HUES6 (cell line): Measurements from ENCODE around the gene HELZ.
"Not testable (repeated sequence)": the region's sequence is repeated elsewhere in the genome, so short reads cannot be mapped to it uniquely, and the experiment has no call there.

ENCODE experiments used
- H3K27ac ChIP-seq: 2 replicates; pipeline ENCODE4 v1.7.0; 2013; ENCODE audit warnings: low read depth, mild to moderate bottlenecking, low read length, inconsistent platforms
- H3K27me3 ChIP-seq: 2 replicates; pipeline ENCODE4 v1.6.1; 2013; ENCODE audit warnings: low read length; ENCODE audit not compliant: control insufficient read depth, insufficient read depth
- H3K36me3 ChIP-seq: 2 replicates; pipeline ENCODE4 v1.6.1; 2013; ENCODE audit warnings: low read length; ENCODE audit not compliant: control insufficient read depth, insufficient read depth
- H3K4me1 ChIP-seq: 2 replicates; pipeline ENCODE4 v1.6.1; 2013; ENCODE audit warnings: low read length; ENCODE audit not compliant: control insufficient read depth, insufficient read depth
- H3K4me3 ChIP-seq: 2 replicates; pipeline ENCODE4 v1.5.1; 2013; ENCODE audit warnings: low read depth, low read length
- H3K9ac ChIP-seq: one replicate; pipeline ENCODE4 v1.6.1; 2013; ENCODE audit warnings: mild to moderate bottlenecking, low read length
- H3K9me3 ChIP-seq: 2 replicates; pipeline ENCODE4 v1.6.1; 2013; ENCODE audit warnings: low read depth, low read length; ENCODE audit not compliant: control insufficient read depth, insufficient read depth

HELZ gene

DNA sequence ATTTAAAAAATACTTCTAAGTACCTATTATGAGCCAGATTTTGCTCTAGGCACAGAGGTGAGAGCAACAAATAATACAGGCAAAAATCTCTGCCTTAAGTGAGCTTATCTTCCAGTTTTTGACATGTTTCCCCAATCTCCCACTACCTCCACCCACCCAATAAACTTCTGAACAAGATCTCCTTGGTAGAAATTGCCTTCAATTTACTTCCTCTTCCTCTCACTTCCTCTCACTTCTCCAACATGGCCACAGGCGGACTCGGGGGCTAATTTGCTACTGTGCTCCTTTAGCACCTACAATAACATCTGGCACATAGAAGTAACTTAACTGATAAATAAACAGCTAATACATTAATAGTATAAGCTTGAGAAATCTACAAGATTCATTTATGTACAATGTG is 118.0 kb downstream of the HELZ start:
- Histone ChIP-seq H3K36me3 (peaks cover 21% of the 10 kb centered on the region), H3K27me3 (no peaks in the 10 kb centered on the region), H3K27ac (no peak overlapping the region), H3K9ac (no peak overlapping the region), H3K9me3 (no peaks in the 10 kb centered on the region), H3K4me1 (no peaks in the 10 kb centered on the region), H3K4me3 (no peak overlapping the region)

DNA sequence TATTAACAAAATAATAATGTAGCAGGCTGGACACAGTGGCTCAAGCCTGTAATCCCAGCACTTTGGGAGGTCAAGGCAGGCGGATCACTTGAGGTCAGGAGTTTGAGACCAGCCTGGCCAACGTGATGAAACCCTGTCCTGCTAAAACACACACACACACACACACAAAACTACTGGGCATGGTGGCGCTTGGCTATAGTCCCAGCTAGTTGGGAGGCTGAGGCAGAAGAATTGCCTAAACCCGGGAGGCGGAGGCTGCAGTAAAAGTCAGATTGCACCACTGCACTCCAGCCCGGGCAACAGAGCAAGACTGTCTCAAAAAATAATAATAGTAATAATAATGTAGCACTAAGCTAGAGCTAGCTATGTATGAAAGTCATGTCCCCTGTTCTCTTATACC is 118.5 kb downstream of the HELZ start:
- not testable (repeated sequence) for H3K9ac ChIP-seq, H3K4me1 ChIP-seq, H3K4me3 ChIP-seq, H3K9me3 ChIP-seq, H3K27me3 ChIP-seq, H3K27ac ChIP-seq
- peaks cover 22% of the 10 kb centered on the region for H3K36me3 ChIP-seq

DNA sequence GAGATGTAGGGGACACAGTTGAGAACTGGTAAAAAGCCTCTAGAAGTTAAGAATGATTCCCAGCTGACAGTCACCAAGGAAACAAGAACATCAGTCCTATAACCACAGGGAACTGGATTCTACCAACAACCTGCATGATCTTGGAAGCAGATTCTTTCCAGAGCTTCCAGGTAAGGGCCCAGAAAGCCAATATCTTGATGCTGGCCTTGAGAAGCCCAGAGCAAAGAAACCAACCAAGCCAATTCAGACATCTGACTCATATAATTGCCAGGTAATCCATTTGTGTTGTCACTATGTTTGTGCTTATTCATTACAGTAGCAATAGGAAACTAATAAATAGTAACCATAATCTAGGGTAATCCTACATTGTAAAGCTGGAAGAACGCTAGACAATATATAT is 119.1 kb downstream of the HELZ start:
- Histone ChIP-seq H3K36me3 (peaks cover 27% of the 10 kb centered on the region), H3K9ac (no peak overlapping the region), H3K4me1 (no peaks in the 10 kb centered on the region), H3K27ac (no peak overlapping the region), H3K9me3 (no peaks in the 10 kb centered on the region), H3K27me3 (no peaks in the 10 kb centered on the region), H3K4me3 (no peak overlapping the region)

DNA sequence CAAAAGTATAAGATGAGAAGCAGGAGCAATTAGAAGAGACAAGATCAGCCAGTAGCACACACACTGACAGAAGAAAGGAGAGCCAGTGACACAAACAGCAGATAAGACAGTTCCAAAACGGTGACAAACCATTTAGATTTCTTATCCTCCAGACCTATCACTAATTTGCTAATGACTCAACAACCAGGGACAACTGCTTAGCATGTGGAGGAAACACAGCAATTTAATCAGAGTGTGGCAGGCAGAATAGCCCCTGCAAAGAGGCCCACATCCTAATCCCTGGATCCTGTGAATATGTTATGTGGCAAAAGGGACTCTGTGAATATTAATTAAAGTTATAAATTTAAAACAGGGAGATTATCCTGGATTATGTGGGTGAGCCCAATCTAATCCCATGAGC is 119.6 kb downstream of the HELZ start:
- no peaks in the 10 kb centered on the region for H3K9me3 ChIP-seq
- no peak overlapping the region for H3K27ac ChIP-seq
- H3K4me3 ChIP-seq = no peak overlapping the region
- H3K4me1 ChIP-seq = no peaks in the 10 kb centered on the region
- peaks cover 32% of the 10 kb centered on the region for H3K36me3 ChIP-seq
- no peak overlapping the region for H3K9ac ChIP-seq
- no peaks in the 10 kb centered on the region for H3K27me3 ChIP-seq

DNA sequence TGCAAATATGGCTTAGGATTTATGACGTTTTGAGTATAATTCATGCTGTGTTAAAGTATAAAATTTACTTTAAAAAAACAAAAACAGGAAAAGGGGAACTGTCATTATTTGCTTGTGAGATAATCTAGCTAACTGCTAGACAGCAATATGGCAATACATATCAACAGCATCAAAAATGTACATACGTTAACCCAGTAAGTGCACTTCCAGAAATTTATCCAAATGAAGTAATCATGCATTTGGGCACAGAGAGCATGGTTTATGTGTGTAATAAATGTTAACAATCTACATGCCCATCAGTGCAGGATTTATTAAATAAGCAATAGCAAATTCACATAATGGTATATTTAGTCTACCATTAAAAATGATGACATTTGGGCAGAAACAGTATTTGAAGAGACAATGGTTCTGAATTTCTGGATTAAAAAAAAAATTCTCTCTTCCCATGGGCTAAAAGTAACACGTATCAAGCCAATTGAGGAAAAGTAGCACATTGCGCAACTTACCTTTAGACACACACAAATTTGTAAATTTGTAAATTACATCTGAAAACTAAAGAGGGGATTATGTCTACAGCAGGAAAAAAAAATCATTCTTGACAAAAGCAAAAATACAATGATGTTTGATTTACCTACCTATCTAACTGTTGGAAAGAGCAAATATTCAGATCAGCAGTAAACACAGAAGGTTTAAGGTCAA is 120.4 kb downstream of the HELZ start:
- Histone ChIP-seq H3K9me3 (no peaks in the 10 kb centered on the region), H3K4me3 (no peak overlapping the region), H3K27me3 (no peaks in the 10 kb centered on the region), H3K4me1 (no peaks in the 10 kb centered on the region), H3K27ac (no peak overlapping the region), H3K36me3 (peaks cover 39% of the 10 kb centered on the region), H3K9ac (no peak overlapping the region)

DNA sequence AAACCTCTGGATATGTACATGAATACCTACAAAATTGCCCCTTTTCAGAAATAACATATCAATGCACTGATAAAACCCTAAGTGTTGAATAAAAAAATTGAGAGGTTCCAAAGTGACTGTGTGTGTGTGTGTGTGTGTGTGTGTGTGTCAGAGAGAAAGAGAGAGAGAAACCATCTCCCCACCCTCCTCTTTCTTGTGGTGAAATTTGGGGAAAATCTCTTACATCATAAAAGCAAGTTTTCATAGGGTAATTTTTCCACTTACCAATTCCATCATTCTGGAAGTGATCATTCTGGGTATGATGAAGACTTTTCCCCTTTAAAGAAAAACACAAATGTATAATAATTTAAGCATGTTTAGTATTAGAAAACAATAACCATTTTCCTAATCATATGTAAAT is 121.3 kb downstream of the HELZ start:
- Histone ChIP-seq H3K36me3 (peaks cover 44% of the 10 kb centered on the region), H3K27ac (no peak overlapping the region), H3K4me3 (no peak overlapping the region), H3K9ac (no peak overlapping the region), H3K4me1 (no peaks in the 10 kb centered on the region), H3K9me3 (no peaks in the 10 kb centered on the region), H3K27me3 (no peaks in the 10 kb centered on the region)

DNA sequence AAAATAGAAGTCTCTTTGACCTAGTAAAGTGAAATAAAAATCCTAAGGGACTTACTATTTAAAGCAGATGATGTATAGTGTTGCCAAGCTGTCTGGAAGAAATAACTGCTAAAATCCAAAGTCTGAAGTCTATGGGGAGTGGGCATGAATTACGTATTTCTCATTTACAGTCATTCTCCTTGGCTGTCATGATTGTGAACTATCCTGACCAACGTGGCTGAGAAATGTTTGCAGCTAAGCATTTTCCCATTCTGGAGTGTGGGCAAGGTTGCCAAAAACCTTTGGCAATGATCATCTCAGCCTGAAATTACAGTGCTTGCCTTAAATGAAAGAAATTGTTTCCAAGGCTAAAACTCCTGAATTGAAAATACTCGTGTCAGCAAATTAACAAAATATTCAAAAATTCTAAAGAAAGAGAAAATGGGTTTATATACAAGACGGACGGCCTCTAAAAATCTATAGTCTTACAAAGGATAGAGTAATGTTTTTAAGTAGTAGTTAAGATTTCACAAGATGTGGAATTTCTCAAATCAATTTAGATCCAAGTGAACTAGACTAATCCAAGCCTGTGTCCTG is 123.6 kb downstream of the HELZ start:
- H3K9ac ChIP-seq = no peak overlapping the region
- H3K9me3 ChIP-seq = no peaks in the 10 kb centered on the region
- H3K4me1 ChIP-seq = no peaks in the 10 kb centered on the region
- H3K27ac ChIP-seq = no peak overlapping the region
- no peak overlapping the region for H3K4me3 ChIP-seq
- H3K36me3 ChIP-seq = peaks cover 33% of the 10 kb centered on the region
- H3K27me3 ChIP-seq = no peaks in the 10 kb centered on the region

DNA sequence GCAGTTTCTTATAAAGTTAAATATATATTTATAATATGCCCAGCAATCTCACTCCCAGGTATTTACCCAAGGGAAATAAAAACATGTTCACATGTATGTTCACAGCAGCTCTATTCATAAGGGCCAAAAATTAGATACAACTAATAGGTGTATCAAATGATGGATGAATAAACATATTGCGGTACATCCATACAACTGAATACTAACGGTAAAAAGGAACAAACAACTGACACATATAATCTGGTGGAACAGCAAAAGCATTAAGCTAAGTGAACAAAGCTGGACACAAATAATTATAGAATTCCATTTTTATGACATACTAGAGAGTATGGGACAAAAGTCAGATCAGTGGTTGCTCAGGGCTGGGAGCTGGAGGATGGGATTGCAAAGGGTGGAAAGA is 125.9 kb downstream of the HELZ start:
- H3K36me3 ChIP-seq = peaks cover 33% of the 10 kb centered on the region
- no peak overlapping the region for H3K27ac ChIP-seq

DNA sequence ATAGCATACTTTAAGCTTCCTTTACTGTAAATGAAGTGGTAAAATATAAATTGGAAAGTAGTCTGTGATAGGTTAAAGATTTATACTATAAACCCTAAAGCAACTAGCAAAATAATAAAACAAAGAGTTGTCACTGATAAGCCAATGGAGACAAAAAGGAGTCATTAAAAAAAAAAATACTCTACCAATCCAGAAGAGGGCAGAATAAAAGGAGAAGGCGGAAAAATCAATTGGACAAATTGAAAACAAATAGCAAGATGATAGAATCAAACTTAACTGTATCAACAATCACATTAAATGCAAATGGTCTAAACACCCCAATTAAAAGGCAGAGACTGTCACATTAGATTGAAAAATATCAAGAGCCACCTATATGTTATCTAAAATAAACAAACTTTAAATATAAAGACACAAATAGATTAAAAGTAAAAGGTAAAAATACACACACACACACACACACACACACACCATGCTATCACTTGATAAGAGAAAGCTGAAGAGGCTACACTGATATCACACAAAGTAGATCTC is 128.9 kb downstream of the HELZ start:
- Histone ChIP-seq H3K27me3 (no peaks in the 10 kb centered on the region), H3K4me1 (no peaks in the 10 kb centered on the region), H3K4me3 (no peak overlapping the region), H3K9me3 (no peaks in the 10 kb centered on the region), H3K36me3 (peaks cover 35% of the 10 kb centered on the region), H3K9ac (no peak overlapping the region), H3K27ac (no peak overlapping the region)

More for the DNA sequence above, 125.9 kb downstream of the HELZ start:
- Histone ChIP-seq H3K4me1 (no peaks in the 10 kb centered on the region), H3K9me3 (no peaks in the 10 kb centered on the region), H3K4me3 (no peak overlapping the region), H3K9ac (no peak overlapping the region), H3K27me3 (no peaks in the 10 kb centered on the region)

DNA sequence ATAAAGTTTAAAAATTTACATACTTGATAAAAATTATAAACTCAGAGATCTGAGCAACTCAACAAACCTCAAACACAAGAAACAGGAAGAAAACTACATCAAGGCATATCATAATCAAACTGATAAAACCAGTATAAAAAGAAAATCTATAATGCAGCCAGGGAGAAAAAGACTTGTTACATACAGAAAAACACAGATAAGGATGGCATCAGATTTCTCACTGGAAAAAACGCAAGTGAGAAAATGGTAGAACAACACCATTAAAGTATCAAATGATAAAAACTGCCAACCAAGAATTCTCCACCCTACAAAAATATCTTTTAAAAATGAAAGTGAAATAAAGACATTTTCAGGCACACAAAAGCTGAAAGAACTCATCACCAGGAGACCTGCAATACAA is 129.6 kb downstream of the HELZ start:
- no peaks in the 10 kb centered on the region for H3K27me3 ChIP-seq
- H3K9ac ChIP-seq = no peak overlapping the region
- H3K36me3 ChIP-seq = peaks cover 34% of the 10 kb centered on the region
- no peaks in the 10 kb centered on the region for H3K9me3 ChIP-seq
- H3K4me3 ChIP-seq = no peak overlapping the region
- H3K4me1 ChIP-seq = no peaks in the 10 kb centered on the region
- H3K27ac ChIP-seq = no peak overlapping the region

DNA sequence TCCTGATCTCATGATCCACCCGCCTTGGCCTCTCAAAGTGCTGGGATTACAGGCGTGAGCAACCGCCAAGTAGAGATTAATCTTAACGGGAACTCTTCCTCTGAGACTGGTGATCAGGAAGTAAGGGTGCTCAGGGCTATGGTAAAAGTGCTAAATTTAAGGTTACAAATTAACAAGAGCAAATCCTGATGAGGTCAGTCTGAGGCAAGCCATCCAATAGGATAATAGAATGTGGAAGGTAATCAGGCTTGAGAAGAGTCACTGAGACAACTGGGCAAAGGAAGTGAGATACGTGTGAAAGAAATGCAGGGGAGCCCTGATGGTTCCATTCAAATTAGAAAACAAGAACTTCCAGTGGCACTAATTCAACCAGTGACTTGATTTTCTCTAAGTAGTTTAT is 131.5 kb downstream of the HELZ start:
- H3K27ac ChIP-seq = no peak overlapping the region
- peaks cover 33% of the 10 kb centered on the region for H3K36me3 ChIP-seq
- no peak overlapping the region for H3K4me3 ChIP-seq
- H3K27me3 ChIP-seq = no peaks in the 10 kb centered on the region
- no peaks in the 10 kb centered on the region for H3K9me3 ChIP-seq
- H3K9ac ChIP-seq = no peak overlapping the region
- H3K4me1 ChIP-seq = no peaks in the 10 kb centered on the region
